Prostate gland (tissue), 2 donors: Measurements from ENCODE around the gene RRP12. TPM values are rescaled to one million over a fixed set of nuclear protein-coding genes. Genes with fewer than 3 reads are reported as not detected.
A peak's percentile ranks its signal among the peaks of the same experiment; 100 is the strongest.
"Not testable (repeated sequence)": the region's sequence is repeated elsewhere in the genome, so short reads cannot be mapped to it uniquely, and the experiment has no call there.

Source experiments
- DNase-seq: peaks from one replicate; pipeline ENCODE4 v3.0.0-alpha.2; 2019; ENCODE audit warnings: low spot score
- H3K27ac ChIP-seq, 2 donors: fragments of 200-600 bp; sonication (generic); 2 replicates each; pipeline ENCODE4 v1.5.1; 2017 to 2019
- H3K27me3 ChIP-seq: fragments of 200-600 bp; sonication (generic); replicated peaks from 2 replicates; pipeline ENCODE4 v1.5.1; 2019; ENCODE audit not compliant: insufficient read depth
- H3K36me3 ChIP-seq, 2 donors: fragments of 200-600 bp; sonication (generic); 1 replicate in 1 of 2; 2 replicates in 1 of 2; pipeline versions ENCODE4 v1.5.1 to v1.8.1; 2017 to 2019
- H3K4me1 ChIP-seq: fragments of 200-600 bp; sonication (generic); replicated peaks from 2 replicates; pipeline ENCODE4 v1.5.1; 2019
- H3K4me3 ChIP-seq, 2 donors: fragments of 200-600 bp; sonication (generic); 2 replicates each; pipeline ENCODE4 v1.5.1; 2017 to 2019
- H3K9me3 ChIP-seq: fragments of 200-600 bp; sonication (generic); 2 replicates; pipeline ENCODE4 v1.5.1; 2017
- CTCF ChIP-seq, 4 experiments: fragments of 200-600 bp in 2 of 4; fragments of 450-650 bp in 2 of 4; sonication (generic) in 2 of 4; IDR thresholded peaks; 1 replicate in 3 of 4; 2 replicates in 1 of 4; pipeline ENCODE4 v1.5.1; 2016 to 2019; ENCODE audit warnings: antibody characterized with exemption in 4 of 4, mild to moderate bottlenecking in 2 of 4, moderate library complexity in 2 of 4
- POLR2A ChIP-seq: fragments of 450-650 bp; IDR thresholded peaks from one replicate; pipeline ENCODE4 v1.6.1; 2016; ENCODE audit warnings: antibody characterized with exemption, mild to moderate bottlenecking
- POLR2AphosphoS5 ChIP-seq: sonication (generic); formaldehyde crosslinking; IDR thresholded peaks from one replicate; pipeline ENCODE4 v1.6.1; 2017; ENCODE audit warnings: antibody characterized with exemption
- WGBS: methylation state at CpG from one replicate; pipeline ENCODE4 v1.1.5; 2018; 5-methylcytosine and 5-hydroxymethylcytosine counted together
- intact Hi-C: fragments of 100-400 bp; cut with DNase I; formaldehyde crosslinking; loops from one replicate; pipeline ENCODE4 v1.14.2; 2022
- total RNA-seq, 2 donors: library from RNA; depleted of rRNA; stranded (reverse); fragments of >200 nt; gene quantifications; one replicate each; pipeline ENCODE4 v1.1.0, GENCODE V29; 2016

The RRP12 gene
- total RNA-seq, 2 donors from 2014 or later: 14.9 to 38.6 TPM

GRCh38 chr10:97425964-97426775, 25.0 kb upstream of the RRP12 start, which contains the start of gene PGAM1:
PGAM1 (plus strand) TSS chr10:97426191; CDS start chr10:97426308, 117 bp downstream.
- Histone ChIP-seq H3K27me3 (no peaks in the 10 kb centered on the region), H3K4me3 (peak within 1 kb of the TSS; percentile 56 to 64), H3K27ac (peak within 1 kb of the TSS; percentile 83 to 89), H3K36me3 (peaks cover 0 to 3% of the 10 kb centered on the region in 2 donors), H3K4me1 (peaks cover 9% of the 10 kb centered on the region), H3K9me3 (no peaks in the 10 kb centered on the region)
- DNase-seq: peak; percentile 93
- TF ChIP-seq POLR2AphosphoS5 (peak; percentile 98), POLR2A (peak; percentile 94), CTCF (IDR thresholded peaks at IDR 0.05) (peak; percentile 59 to 93 (median 78))
- WGBS: under 1% methylated on average over 76 of the region's 90 CpGs
- intact Hi-C loops: no loop called here

- H3K9me3 ChIP-seq, intact Hi-C loops, H3K4me3 ChIP-seq, H3K27ac ChIP-seq, H3K4me1 ChIP-seq, H3K27me3 ChIP-seq, DNase-seq, H3K36me3 ChIP-seq: not testable (repeated sequence)
- 77% methylated on average over 8 of the region's 8 CpGs for WGBS
Observed at GRCh38 chr10:97423757-97424098, 22.6 kb upstream of the RRP12 start.

- DNase-seq: no peak
- WGBS: 78% methylated on average over 6 of the region's 6 CpGs
Observed at GRCh38 chr10:97416565-97416964, 15.4 kb upstream of the RRP12 start.

GRCh38 chr10:97412891-97413304, 11.8 kb upstream of the RRP12 start:
- H3K36me3 ChIP-seq: no peaks in the 10 kb centered on the region
- 57% methylated on average over 10 of the region's 10 CpGs for WGBS
- peak overlapping the region; percentile 10 to 51 for H3K27ac ChIP-seq
- H3K27me3 ChIP-seq: no peaks in the 10 kb centered on the region
- TF ChIP-seq POLR2A (peak; percentile 39), CTCF (IDR thresholded peaks at IDR 0.05) (peak in 1 of 4 experiments; percentile 10), POLR2AphosphoS5 (peak; percentile 68)
- DNase-seq: peak; percentile 68
- no peaks in the 10 kb centered on the region for H3K9me3 ChIP-seq
- peaks cover 2% of the 10 kb centered on the region for H3K4me1 ChIP-seq
- no peak overlapping the region for H3K4me3 ChIP-seq
- intact Hi-C loops: no loop called here

More at GRCh38 chr10:97416565-97416964, 15.4 kb upstream of the RRP12 start:
- intact Hi-C loops: no loop called here
- TF ChIP-seq CTCF (IDR thresholded peaks at IDR 0.05): no peak
- no peak for TF ChIP-seq POLR2A
- TF ChIP-seq POLR2AphosphoS5: no peak
- Histone ChIP-seq H3K4me1 (no peaks in the 10 kb centered on the region), H3K9me3 (no peaks in the 10 kb centered on the region), H3K36me3 (no peaks in the 10 kb centered on the region), H3K4me3 (no peak overlapping the region), H3K27me3 (no peaks in the 10 kb centered on the region), H3K27ac (no peak overlapping the region)

GRCh38 chr10:97411406-97411805, 10.3 kb upstream of the RRP12 start:
- intact Hi-C loops: no loop called here
- Histone ChIP-seq H3K9me3 (no peaks in the 10 kb centered on the region), H3K4me3 (no peak overlapping the region), H3K27ac (no peak overlapping the region), H3K4me1 (peaks cover 2% of the 10 kb centered on the region), H3K27me3 (no peaks in the 10 kb centered on the region), H3K36me3 (no peaks in the 10 kb centered on the region)
- 91% methylated on average over 4 of the region's 4 CpGs for WGBS
- DNase-seq: no peak
- TF ChIP-seq CTCF (IDR thresholded peaks at IDR 0.05): no peak
- no peak for TF ChIP-seq POLR2A
- no peak for TF ChIP-seq POLR2AphosphoS5
